GM18870 (cell line): ENCODE measurements around the gene PDE11A.
"Not testable (repeated sequence)": the region's sequence is repeated elsewhere in the genome, so short reads cannot be mapped to it uniquely, and the experiment has no call there.

Experiments
- ATAC-seq: cut with Tn5 transposase; IDR thresholded peaks from one replicate; pipeline ENCODE4 v1.9.1; 2021; ENCODE audit warnings: moderate library complexity; ENCODE audit not compliant: unreplicated experiment

Gene PDE11A

DNA sequence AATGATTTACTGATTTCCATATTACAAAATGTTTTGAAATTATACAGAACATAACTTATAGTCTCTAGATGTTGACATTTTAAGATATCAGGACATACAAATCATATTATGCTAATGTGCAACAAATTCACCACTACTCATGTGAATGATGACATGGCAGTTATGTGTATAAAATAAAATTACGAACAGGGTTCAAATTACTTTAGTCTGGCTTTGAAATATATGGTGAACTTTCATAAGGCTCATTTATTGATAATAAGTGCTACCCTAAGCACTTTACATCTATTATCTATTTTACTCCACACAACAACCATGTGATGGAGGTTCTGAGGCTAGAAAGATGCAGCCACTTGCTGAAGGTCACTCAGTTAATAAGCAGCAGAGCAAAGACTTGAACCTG is 62.8 kb downstream of the PDE11A start:
- ATAC-seq, result no peak

DNA sequence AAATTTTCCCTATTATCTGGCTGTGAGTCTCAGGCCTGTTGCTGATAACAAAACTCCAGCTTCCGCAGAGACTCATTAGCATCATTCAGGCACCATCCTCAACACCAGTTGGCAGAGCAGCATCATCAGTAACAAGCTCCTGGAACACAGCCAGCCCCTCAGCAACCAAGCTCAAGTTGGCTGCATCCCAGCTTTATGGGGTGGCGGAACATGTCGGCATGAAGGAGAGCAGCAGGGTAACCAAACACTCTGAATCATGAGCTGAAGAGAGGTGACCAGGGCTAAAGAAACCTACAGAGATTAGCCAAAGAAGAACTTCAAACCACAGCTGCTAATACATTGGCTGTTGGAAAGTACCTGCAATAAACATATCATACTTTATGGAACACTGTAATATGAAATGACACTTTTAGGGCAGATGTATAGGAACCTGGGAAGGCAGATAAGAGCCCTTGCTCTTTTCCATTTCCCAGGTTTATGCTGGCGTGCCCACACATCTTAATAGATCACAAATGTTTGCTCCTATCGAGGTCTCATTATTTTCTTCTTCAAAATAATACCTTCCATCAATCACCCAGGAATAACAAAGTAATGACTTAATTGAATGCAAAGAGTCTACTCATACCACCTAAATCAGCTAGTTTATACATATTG is 63.8 kb downstream of the PDE11A start:
- no peak for ATAC-seq

DNA sequence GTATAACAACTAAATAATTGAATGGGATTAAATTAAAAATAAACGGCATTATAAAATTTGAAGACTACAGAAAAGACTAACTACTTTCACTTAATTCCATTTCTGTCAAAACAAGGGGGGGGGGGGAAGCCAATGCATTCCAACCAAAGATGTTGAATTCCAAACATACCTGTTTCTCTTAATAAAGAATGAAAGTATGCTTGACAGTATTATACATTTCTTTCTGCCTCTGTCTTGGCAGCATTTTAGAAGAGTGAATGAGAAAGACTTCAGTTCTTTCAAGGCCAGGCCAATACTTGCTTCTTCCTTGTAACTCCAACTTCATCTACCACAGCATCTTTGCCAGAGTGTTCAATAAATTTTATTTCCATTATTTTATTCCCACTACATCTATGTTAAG is 65.9 kb downstream of the PDE11A start:
- no peak for ATAC-seq

DNA sequence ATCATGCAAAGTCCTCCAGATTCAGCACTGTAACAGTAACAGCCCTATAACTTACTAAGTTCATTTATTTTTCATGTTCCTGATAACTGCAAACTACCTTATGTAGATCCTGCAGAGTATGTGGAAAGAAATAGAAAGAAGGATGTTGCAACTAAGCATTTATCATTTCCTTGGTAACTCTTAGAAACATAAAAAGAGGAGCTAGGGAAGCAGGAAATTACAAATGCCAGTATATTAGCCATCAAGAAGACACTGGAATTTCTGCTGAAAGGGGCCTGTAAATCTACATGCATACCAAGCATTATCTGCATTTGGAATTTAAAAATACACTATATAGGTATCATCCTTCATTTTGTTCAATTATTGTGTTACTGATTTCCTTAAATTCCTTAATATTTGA is 66.8 kb downstream of the PDE11A start:
- no peak for ATAC-seq

DNA sequence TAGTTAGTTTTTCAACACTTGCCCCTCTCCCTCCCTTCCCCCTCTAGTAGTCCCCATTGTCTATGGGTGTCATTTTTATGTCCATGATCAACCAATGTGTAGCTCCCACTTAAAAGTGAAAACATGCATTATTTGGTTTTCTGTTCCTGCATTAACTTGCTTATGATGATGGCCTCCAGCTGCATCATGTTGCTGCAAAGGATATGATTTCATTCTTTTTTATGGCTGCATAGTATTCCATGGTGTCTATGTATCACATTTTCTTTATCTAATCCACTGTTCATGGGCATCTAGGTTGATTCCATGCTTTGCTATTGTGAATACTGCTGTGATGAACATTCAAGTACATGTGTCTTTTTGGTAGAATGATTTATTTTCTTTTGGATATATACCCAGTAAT is 70.5 kb downstream of the PDE11A start:
- no peak for ATAC-seq

DNA sequence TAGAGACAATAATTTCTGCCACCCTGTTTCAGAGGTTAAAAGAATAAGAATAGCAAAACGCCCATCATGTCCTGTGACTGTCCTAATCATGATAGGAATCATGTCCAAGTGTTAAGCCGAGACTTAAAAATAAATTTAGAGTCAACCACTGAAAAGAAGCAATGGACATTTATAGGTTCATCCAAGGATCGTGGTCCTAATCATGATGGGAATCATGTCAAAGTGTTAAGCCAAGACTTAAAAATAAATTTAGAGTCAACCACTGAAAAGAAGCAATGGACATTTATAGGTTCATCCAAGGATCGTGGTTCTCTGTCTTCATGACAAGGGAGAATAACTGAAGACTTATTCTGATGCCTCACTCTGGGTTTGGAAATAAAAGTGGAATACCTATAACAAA is 73.6 kb downstream of the PDE11A start:
- no peak for ATAC-seq

DNA sequence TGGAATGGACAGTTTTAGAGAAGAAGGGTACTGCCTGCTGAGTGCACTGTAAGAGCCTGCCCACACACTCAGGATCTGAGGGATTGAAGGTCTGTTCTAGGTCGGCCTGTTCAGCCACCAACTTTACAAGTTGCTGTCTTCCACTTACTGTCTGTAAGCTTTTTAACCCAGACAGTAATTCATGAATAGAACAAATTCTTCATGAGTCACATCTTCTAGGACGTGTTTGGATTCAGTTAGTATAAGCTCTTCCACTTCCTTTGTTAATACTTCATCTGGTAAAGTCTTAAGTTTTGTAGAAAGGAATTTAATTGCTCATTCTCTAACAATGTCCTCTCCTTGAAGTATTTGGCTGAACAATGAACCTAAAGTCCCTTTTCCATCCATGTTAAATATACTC is 74.6 kb downstream of the PDE11A start:
- ATAC-seq, result no peak

DNA sequence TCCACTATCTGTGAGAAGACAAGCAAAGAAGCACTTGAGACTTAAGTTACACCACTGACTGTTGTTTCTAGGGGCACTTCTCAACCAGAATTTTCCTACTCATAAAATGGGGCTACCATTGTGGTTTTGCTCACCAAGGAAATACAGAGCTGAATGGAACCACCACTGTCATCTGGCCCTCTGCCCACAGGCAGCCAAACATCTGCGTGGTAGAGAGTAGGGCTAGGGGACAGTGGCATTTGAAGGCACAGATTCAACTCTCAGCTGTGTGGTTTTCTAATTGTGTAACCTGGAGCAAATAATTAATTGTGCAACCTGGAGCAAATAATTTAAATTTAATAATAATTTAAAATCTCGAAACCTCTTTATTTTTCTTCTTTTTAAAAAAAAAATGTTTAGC is 79.6 kb downstream of the PDE11A start:
- ATAC-seq, result no peak

DNA sequence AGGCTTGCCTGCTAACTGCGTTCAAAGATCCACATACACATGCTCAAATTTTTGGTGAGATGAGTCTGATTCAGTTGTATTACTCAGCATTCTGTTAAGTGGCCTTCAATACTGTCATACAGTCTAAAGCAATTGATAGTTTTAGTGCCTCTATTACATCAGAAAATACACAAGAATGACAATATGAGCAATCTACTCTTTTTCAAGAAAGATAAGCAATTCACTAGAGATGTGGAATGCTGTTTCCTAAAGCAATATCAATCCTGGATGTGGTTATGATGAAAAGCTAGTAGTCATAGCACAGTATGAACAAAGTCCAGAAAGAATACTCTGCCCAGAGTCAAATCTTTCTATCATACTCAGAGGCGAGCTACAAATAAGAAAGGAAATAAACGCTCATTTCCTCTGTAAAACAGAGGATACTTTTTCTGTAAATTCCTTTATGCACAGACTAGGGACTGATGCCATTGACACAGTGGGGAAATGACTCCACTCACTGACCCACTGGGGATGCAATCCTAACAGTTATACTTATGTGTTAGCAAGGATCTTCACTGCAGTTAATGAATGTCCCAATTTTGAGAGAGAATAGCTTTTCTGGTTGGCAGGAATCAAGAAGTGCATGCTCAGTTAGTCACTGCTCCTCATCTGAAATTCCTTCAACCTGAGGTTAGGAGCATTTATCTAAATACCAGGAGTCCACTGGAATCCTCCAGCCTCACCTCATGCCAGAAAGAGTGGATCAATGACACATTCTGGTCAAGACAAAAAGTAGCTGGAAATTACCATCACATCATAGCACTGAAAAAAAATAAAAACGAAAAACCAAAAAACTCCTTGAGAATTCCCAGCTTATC is 83.3 kb downstream of the PDE11A start:
- no peak for ATAC-seq

DNA sequence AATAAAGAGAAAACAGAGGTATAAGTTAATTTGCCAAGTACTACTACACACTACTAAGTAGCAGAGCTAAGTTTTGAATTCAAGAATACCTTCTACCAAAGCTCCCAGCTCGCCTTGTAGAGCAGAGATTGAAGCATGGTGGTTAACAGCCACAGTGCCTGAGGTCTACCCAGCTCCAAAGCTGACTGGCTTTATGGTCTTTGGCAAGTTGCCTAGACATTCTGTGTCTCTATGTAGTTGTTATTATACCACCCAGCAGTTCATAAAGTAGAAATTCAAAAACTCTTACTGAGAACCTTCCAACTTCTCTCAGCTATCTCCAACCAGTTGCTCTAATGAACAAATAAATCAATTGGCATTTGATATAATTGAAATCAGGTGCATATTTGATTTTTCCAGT is 87.8 kb downstream of the PDE11A start:
- ATAC-seq, result no peak

DNA sequence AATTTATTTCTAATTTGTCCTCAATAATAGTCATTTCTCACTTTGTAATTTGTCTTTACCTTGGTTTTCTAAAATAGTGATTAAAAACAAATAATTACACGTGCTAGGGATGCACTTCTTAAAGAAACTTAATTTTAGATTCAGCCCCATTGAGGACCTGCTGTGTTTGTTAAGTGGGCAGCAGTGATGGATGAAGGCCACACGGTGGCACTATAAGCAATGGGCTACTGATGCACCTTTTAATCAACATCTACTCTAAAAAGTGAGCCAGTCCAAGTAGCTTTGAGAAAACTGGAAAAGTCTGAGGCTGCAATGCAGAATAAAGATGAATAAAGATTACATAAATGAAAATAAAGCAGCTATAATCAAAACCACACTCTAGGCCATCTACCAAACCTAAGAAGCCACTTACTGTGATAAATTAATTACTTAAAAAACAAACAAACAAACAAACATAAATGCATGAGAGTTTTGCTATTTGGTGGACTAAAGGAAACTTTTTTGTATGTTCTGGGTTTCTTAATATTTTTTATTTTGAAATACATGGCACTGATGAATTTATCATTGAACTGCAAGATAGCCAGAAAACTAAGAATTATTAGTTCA is 89.3 kb downstream of the PDE11A start:
- ATAC-seq, result no peak

DNA sequence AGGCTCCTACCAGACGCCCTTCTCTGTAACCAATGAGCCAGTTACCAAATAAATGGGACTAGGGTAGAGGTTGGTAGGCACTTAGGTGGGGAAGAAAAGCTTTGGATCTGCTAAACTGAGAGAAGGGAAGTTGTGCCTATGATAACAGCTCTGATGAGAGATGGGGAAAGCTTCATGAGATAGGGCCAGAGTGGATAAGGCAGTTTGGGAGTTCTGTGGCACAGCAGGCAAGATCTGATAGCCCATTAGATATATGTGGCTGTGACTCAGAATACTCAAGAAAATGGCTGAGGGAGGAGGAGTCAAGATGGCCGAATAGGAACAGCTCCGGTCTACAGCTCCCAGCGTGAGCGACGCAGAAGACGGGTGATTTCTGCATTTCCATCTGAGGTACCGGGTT is 99.8 kb downstream of the PDE11A start:
- no peak for ATAC-seq

DNA sequence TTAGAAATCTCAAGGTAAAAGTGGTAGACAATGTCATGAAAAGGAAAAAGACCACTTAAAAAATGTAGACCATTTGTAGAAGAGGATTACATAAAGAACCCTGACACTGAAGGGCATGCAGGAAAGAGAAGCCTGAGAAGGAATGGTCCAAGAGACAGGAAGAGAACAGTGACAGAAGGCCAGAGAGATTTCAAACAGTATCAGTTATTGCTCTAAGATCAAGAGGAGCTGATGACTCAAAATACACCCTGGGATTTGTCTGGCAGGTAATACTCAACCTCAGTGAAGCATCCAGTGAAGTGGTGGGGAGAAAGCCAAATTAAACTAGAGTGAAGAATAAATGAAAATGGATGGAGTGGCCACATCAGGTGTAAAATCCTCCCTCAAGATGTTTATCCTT is 100.5 kb downstream of the PDE11A start:
- ATAC-seq, result no peak

DNA sequence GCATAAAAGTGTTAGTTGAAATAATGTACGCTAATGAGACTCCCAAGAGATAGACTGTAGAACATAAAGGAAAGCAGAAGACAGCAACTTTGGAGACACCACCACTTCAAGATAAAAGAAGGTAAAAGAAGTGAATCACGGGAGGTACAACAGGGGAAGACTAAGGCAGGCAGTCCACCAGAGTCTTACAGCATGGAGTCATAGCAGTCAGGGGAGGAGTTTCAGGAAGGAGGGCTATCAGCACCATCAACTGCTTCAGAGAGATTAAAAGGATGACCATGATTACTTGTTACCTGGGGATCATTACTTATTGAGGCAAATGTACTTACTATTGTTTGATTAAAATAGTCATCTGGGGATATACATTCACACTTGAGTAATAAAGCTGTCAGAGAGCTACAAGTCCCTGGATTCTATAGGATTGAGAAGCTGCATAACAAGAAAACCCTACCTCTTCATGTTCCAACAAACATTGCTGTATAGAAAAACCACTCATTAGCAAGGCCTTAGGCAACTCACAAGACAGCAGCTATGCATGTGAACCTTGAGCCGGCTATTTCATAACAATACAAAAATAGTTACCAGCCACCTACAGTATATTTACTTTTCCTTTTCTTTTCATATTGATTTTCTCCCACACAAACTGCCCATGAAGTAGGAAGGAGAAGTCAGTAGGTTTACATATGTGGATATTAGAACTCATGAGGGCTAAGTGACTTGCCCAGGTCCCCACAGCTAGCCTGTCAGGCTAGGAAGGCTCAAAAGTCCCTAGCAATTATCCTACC is 101.7 kb downstream of the PDE11A start:
- ATAC-seq, result no peak

DNA sequence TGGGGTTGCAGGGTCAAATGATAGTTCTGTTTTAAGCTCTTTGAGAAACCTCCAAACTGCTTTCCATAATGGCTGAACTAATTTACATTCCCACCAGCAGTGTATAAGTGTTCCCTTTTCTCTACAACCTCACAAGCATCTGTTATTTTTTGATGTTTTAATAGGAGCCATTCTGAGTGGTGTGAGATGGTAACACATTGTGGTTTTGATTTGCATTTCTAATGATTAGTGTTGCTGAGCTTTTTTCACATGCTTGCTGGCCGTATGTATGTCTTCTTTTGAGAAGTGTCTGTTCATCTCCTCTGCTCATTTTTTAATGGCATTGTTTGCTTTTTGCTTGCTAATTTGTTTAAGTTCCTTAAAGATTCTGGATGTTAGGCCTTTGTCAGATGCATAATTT is 107.7 kb downstream of the PDE11A start:
- ATAC-seq, result no peak

DNA sequence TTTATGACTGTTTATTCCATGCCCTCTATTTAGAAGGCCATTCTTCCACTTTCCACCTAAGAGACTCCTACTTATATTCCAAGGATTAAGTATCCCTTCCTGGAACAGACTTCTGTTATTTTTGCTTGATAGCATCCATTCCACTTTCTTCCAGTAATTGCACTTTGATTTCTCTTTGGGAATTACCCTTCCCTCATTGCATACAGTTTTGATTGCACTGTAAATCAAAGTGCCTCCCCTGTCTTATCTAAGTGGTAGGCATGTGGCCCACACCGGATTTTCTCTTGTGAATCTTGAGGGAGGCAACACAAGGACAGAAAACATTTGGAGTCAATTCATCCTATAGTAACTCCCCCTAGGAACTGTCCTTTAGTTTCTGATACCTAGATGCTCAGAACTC is 120.4 kb downstream of the PDE11A start:
- no peak for ATAC-seq

DNA sequence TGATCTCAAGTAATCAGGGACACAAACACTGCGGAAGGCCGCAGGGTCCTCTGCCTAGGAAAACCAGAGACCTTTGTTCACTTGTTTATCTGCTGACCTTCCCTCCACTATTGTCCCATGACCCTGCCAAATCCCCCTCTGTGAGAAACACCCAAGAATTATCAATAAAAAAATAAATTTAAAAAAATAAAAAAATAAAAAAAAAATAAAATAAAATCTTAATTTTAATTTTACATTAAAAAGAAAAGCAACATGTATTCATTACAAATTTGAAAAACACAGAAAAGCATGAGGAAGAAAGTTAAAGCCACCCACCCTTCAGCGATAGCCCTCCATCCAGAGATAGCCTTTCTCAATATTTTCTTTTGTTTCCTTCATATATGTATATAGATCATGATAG is 125.0 kb downstream of the PDE11A start:
- not testable (repeated sequence) for ATAC-seq

DNA sequence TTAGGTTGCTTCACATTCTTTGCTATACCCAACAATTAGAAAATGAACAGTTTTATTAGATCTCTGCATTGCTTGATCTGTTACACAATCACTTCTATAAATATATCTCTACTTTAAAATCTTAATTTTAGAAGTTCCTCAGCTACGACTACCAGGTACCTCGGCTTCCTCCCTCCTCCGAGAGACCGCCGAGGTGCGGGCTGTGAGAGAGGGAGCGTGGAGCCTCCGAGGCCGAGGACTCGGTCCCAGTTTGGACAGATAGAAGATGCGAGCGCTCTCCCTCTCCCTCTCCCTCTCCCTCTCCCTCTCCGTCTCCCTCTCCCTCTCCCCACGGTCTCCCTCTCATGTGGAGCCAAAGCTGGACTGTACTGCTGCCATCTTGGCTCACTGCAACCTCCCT is 128.0 kb downstream of the PDE11A start:
- ATAC-seq, result not testable (repeated sequence)

DNA sequence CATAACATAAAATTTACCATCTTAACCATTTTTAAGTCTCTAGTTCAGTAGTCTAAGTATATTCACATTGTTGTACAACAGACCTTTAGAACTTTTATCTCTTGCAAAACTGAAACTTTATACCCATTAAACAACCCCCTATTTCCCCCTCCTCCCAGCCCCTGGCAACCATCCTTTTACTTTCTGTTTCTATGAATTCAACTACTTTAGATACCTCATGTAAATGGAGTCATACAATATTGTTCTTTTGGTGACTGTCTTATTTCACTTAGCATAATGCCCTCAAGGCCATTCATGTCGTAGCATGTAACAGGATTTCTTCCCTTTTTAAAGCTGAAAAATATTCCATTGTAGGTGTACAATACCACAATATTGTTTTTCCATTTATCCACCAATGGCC is 129.8 kb downstream of the PDE11A start:
- no peak for ATAC-seq

DNA sequence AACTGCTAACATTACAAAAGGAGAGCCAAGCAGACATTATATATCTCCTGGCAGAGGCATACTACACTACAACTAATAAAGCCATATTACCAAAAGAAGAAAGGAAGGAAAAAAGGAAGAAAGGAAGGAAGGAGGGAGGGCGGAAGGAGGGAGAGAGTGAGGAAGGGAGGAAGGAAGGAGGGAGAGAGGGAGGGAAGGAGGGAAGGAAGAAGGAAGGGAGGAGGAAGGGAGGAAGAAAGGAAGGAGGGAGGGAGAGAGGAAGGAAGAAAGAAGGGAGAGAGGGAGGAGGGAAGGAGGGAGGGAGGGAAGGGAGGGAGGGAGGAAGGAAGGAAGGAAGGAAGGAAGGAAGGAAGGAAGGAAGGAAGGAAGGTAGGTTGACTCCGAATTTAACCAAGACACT is 133.4 kb downstream of the PDE11A start:
- ATAC-seq, result no peak

DNA sequence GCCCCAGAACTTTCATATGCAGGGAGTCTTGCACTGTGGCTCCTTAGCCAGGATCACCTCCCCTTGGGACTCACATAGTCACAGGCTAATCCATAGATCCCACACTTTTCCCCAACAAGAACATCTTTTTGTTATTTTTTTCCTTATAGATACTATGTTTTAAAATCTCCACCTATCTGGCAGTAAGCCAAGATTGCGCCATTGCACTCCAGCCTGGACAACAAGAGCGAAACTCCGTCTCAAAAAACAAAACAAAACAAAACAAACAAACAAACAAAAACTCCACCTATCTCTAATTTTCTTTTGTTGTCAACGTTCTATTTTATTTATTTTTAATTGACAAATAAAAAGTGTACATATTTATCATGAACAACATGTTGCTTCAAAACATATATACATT is 141.7 kb downstream of the PDE11A start:
- ATAC-seq, result no peak
